ENCODE data around the gene SYT15B. TPM values are rescaled to one million over a fixed set of nuclear protein-coding genes. Genes with fewer than 3 reads are reported as not detected.
A peak's percentile ranks its signal among the peaks of the same experiment; 100 is the strongest.
"Not testable (repeated sequence)": the region's sequence is repeated elsewhere in the genome, so short reads cannot be mapped to it uniquely, and the experiment has no call there.

Gene SYT15B
- total RNA-seq, result 1.1 TPM

DNA sequence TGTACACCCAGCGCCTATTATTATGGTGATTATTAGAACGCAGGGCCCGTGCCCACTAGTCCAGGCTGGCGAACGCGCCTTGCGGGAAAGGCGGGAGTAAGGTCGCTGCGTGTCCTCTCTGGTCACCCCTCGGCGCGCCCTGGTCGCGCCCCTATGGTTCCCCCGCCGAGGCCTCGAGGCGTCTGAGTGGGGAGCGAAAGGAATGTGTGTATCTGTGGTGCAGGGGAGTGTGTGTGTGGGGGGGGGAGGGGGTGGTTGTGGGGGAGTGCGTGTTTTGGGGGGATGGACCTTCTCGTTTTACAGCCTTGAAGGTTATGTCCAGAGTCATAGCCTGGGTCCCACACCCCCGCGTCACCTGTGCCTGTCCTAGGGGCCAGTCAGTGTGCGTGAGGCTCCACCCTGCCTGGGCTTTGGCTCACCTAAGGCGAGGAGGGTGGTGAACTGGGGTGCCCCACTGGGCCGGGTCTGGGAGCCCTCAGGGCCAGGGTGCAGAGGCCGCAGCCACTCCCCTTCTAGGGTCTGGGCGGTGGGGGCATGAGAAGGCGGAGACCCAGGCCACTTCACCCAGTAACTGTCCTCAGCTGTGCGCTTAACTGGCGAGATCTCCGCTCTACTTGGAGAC lies at the start of gene SYT15B:
TSS of gene SYT15B (minus strand) at position 39 of the 622 bp plus-strand sequence. CDS start 952 bp downstream, outside the sequence.
- not testable (repeated sequence) for DNase-seq

- not testable (repeated sequence) for DNase-seq
Measured at GRCh38 chr10:47779590-47779989, 16.2 kb upstream of the SYT15B start.

DNA sequence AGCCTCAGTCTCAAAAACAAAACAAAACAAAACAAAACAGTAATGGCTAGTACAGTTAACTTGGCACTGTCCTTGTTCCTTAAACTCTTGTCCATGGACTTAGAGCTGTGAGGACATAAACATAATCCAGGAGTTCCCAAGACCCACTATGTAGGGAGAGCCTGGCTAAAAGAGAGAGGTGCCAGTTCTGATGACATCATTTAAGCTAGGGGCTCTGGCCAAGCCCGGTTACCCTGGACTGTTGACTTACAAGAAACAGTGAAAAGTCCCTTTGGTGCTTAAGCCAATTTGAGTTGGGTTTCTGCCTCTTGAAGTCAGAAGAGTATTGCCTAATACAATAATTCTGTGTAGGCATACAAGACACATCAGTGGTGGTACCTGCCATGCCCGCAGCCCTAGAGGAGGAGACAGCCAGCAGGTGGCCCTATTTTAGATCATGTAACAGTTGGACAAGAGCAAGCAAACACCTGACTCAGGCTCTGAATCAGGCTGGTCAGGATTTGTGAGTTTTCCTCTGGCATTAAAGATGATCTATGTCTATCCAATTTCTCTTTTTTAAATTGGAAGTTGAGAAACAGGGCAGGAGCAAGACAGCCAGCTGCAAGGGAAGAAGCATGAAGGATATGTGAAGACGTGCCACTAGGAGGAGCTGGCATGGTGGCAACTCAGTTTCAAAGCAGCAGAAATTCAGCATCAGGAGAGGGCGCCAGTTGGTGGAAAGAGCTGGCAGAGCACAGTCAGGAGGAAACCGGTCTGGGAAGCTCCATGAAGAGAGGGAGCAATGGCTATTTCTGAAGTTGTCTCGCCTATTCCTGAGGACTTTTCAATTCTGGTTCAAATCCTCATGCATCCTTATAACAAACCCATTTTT lies 12.2 kb upstream of the SYT15B start:
- DNase-seq, result peak; percentile 74

DNA sequence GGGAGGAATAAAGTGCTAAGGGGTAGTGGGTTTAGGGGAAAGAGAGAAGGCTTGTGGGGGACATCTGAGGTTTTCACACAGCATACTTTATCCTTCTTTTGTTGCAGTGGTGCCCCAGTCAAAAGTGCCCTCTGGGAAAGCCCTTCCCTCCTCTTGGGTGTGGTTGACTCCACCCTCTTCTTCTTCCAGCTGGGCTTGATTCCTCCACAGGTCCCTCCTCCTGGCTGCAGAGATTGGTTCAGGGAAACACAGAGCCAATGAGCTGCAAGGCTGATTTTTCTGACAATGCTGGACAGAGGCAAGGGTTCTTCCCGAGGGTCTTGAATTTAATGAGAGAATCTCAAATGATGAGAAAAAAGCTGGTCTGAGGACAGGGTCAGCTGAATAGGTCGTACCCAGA lies 7.4 kb upstream of the SYT15B start:
- not testable (repeated sequence) for DNase-seq

DNA sequence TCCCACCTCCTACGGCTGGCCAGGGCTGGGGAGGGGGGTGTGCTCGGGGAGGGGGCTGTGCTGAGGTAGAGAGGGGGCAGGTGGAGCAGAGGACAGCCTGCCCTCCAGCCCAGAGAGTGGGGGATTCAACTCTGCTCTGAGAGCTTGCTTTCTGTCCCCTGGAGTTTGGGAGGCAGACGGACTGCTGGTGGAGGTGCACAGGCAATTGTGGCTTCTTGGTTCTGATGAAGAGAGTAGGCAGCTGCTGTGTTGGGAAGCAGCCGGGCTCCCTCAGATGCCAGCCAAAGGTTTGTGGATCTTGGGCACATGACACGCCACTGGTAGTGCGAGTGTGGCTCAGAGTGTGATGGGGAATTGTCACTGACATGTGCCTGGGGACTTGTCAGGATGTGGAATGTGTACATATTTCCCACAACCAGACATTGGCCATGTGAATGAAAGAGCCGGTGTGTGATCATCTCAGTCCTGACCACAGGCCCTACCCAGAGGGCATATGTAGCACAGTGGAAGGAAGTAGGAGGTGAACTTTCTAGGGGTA lies 5.3 kb upstream of the SYT15B start:
- peak; percentile 2 for DNase-seq

DNA sequence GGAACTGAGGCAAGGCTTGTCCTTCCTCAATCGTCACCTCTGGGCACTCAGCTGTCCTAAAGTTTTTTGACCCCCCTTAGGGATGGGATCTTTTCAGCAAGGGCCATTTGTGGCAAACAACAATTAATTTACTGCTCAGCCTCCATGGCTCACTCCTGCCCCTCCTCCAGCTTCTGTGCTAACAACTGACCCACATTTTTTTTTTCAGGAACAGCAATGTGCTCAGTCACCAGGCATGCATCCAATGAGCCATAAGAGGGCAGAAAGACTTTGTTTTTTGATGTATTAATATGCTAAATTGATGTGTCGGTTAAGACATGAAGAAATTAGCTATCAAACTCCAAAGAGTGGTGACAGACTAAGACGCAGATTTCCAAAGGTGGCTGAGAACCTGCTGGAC lies 4.7 kb upstream of the SYT15B start:
- peak; percentile 2 for DNase-seq

DNA sequence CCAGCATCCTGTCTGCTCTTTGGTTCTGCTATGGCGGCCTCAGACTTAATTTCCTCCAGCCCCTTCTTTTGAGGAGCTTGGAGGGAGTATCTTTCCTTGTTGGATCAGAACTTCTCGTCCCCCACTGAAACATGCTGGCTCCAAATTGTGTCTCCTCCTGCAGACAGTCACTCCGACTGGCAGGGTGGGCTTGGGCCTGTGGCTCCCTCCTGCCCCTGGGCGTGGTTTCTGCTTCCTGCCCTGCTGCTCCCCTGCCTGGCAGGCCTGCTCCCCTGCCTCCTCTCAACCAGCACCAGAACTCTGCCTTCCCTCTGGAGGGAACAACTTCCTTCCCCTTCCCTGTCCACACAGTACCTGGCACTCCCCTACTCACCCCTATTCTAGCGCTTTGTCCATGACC lies 3.8 kb upstream of the SYT15B start:
- DNase-seq, result not testable (repeated sequence)

- DNase-seq, result not testable (repeated sequence)
Measured at GRCh38 chr10:47765232-47765631, 1.8 kb upstream of the SYT15B start.

DNA sequence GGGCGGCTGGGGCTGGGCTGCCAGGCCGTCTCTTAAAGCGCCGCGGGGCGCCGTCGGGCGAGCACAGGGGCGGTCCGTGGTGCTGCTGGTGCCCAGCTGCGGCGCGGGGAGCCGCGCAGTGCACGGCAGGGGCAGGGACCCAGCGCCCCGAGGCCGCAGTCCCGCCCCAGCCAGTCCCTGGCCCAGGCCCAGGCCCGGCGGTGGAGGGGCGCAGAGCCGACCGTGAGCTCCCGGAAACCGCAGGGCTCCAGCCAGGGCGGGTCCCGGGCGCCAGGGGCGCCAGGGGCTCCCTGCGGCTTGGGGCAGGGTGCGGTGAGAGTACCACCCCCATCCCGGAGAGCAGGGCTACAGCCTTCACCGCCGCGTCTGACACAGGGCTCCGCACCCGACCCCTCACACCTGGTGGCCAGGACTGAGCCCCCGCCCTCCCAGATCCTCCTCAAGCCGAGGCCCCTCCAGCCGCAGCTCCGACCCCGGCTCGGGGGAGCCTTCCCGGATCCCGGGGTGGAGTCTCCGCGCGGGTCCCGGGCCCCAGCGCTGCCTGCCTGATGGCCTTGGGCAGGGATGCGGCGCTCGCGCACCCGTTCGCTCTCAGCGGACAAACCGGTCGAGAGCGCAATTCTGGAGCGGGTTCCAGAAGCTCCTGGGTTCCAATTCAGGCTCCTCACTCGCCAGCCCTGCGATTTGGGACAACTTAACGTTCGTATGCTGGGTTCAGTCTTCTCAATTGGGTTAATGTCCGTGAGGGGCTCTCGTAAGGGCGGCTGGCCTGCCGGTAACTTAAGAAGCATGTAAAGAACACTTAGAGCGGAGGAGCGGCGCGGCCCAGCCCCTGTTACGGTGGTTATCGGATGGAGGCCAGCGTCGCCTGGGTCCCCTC lies 478 bp downstream of the SYT15B start:
- DNase-seq, result peak; percentile 10

GRCh38 chr10:47758855-47759254 lies 4.5 kb downstream of the SYT15B start:
- DNase-seq, result not testable (repeated sequence)

DNA sequence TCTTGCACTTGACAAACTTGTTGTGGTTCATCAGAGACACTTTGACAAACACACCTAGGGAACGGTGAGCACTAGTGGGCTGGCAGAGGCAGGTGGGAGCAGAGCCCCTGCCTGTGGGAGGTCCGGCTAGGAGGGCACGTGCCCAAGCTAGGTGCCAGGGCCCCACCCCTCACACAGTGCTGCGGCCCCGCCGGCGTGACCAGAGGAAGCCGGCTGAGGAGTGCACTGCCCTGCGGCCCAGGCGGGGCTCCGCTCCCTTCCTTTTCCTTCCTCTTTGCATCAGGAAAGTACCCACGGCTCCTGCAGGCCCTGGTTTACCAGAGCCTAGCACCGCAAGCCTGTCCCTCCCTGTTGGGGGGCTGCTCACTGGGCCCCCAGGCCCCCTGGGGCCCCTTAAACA lies 7.2 kb downstream of the SYT15B start:
- DNase-seq, result not testable (repeated sequence)

DNA sequence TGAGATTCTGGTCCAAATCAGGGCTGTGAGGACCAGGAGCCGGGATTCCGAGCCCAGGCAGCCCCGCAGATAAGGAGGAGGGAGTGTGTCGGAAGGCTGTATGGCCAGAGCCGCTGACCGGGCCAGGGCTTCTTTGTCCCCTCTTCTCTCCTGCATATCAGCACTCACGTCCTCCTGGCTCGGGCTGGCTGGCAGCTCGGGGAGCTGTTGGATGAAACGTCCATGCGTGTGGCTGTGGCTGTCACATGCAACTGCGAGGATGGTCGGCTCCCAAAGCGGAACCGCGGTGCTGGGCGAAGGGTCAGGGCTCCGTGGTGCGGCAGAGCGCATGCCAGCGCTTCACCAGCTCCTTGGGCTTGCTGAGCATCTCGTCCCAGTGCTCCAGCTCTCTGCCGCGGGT lies 9.5 kb downstream of the SYT15B start:
- not testable (repeated sequence) for DNase-seq

DNA sequence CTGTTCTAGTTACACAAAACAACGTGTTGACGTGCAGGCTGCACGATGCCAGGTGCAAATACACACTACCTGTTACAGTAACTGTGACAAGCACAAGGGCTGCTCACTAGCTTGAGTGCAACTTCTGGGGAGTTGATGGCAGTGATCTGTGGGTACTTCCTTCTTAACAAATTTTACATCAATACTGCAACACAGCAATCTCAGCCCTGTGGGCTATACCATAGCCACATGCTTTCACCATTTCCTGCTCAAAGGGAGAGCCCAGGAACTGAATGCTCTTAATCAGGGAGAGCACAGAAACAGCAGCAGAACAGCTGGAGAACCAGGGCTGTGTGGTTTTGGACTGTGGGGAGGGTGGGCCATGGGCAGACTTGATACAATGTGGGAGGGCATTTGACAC lies 10.2 kb downstream of the SYT15B start:
- not testable (repeated sequence) for DNase-seq

- not testable (repeated sequence) for DNase-seq
Measured at GRCh38 chr10:47751821-47752220, 11.6 kb downstream of the SYT15B start.

DNA sequence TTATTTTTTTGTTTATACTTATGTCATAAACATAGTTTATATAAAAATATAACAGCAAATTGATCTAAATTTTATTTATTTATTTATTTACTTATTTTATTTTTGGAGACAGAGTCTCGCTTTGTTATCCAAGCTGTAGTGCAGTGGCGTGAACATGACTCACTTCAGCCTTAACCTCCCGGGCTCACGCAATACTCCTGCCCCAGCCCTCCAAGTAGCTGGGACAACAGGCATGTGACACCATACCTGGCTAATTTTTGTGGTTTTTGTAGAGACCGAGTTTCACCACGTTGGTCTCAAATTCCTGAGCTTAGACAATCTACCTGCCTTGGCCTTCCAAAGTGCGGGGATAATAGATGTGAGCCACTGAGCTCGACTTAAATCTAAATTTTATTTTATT lies 13.0 kb downstream of the SYT15B start:
- DNase-seq, result not testable (repeated sequence)

DNA sequence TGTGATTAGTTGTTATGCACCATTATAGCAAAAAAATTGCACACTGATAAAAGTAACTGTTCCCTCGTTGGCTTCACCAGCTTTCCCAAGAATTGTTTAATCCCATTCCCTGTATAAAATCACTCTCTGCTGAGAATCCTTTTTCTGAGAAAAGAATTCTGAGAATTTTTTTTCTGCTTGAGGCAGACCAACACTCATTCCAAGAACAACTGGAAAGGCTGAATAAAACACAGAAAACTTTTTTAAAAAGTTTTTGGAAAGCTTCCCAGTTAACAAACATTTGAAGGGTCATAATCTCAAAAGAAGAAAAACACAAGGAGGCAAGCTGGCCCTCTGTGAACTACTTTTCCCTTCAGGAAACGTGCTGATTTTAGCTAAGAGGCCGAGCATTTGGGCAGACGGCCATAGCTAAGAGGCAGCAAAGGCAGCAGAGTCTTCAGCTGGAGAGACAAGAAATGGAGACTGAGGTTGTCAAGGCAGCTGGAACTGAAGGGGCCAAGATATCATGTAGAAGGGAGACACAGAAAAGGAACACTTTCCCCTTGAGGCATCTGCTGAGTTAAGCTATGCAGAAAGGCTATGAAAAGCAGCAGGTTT lies 16.5 kb downstream of the SYT15B start:
- peak; percentile 60 for DNase-seq

DNA sequence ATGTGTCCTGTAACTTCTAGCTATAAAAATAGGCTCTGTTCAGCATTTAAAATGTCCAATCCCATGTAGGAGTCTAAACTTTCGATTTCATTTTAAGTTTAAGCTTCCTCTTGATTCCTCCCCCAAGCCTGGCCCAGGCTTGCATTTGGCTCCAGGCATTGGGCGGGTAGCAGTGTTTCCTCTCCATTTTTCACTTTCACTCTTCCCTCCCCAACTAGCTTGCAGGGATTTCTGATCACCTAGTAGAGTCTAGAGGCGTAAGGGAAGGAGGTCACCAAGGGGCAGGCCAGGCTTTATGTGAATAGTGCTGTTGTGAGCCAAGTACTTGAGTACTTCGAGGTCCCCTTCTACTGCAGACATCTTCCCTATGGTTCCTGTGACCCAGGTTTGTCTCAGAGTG lies 18.5 kb downstream of the SYT15B start:
- DNase-seq, result not testable (repeated sequence)

- DNase-seq, result peak; percentile 21
Measured at GRCh38 chr10:47743611-47744550, 19.5 kb downstream of the SYT15B start.

GRCh38 chr10:47740868-47741267 lies 22.5 kb downstream of the SYT15B start:
- DNase-seq, result not testable (repeated sequence)

DNA sequence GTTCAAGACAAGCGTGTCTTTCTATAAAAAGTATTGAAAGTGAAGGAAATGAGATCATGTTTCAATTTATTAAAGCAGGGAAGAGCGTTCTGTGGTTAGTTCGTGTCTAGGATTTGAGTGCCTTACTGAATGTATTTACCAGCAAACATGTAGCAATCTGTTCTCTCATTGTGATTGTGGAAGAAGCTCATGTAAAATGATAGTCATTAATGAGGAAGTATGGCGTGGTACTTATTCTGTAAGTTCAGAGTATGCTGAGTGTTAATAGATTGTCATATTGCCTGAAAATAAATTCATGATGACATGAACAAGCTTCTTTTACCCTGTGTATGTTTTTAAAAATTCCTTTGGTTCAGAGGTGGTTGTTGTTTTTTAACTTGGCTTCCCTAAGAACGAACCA lies 32.5 kb downstream of the SYT15B start:
- not testable (repeated sequence) for DNase-seq

GRCh38 chr10:47725740-47726139 lies 37.7 kb downstream of the SYT15B start:
- not testable (repeated sequence) for DNase-seq
